COLO829 (cell line): Measurements from ENCODE around the gene PDPK1.
A peak's percentile ranks its signal among the peaks of the same experiment; 100 is the strongest.
"Not testable (repeated sequence)": the region's sequence is repeated elsewhere in the genome, so short reads cannot be mapped to it uniquely, and the experiment has no call there.

Experiments used
- DNase-seq: peaks from one replicate; pipeline ENCODE4 v3.0.0; 2012; ENCODE audit warnings: low spot score

The PDPK1 gene

GRCh38 chr16:2587891-2588565 lies 50.2 kb downstream of the PDPK1 start:
- DNase-seq: no peak

- DNase-seq: no peak
Observed at GRCh38 chr16:2591476-2592240, 53.8 kb downstream of the PDPK1 start.

- DNase-seq: no peak
Observed at GRCh38 chr16:2592786-2593185, 55.0 kb downstream of the PDPK1 start.

- no peak for DNase-seq
Observed at GRCh38 chr16:2595393-2596205, 57.8 kb downstream of the PDPK1 start.

GRCh38 chr16:2596747-2597559 lies 59.1 kb downstream of the PDPK1 start:
- no peak for DNase-seq

- no peak for DNase-seq
Observed at GRCh38 chr16:2597560-2597902, 59.7 kb downstream of the PDPK1 start.

GRCh38 chr16:2598133-2598641 lies 60.4 kb downstream of the PDPK1 start:
- DNase-seq: no peak

- no peak for DNase-seq
Observed at GRCh38 chr16:2598723-2599122, 60.9 kb downstream of the PDPK1 start.

- DNase-seq: not testable (repeated sequence)
Observed at GRCh38 chr16:2599165-2599564, 61.3 kb downstream of the PDPK1 start.

- DNase-seq: not testable (repeated sequence)
Observed at GRCh38 chr16:2599785-2600184, 62.0 kb downstream of the PDPK1 start.

- DNase-seq: not testable (repeated sequence)
Observed at GRCh38 chr16:2601301-2602025, 63.6 kb downstream of the PDPK1 start.

GRCh38 chr16:2602175-2602574 lies 64.4 kb downstream of the PDPK1 start:
- not testable (repeated sequence) for DNase-seq

- peak; percentile 99 for DNase-seq
Observed at GRCh38 chr16:2603165-2604015, 65.6 kb downstream of the PDPK1 start.

GRCh38 chr16:2604016-2604369 lies 66.2 kb downstream of the PDPK1 start:
- not testable (repeated sequence) for DNase-seq

- not testable (repeated sequence) for DNase-seq
Observed at GRCh38 chr16:2606820-2607219, 69.0 kb downstream of the PDPK1 start.

GRCh38 chr16:2609345-2609744 lies 71.5 kb downstream of the PDPK1 start:
- DNase-seq: not testable (repeated sequence)

GRCh38 chr16:2609827-2610470 lies 72.1 kb downstream of the PDPK1 start:
- DNase-seq: no peak

- DNase-seq: no peak
Observed at GRCh38 chr16:2610781-2611498, 73.1 kb downstream of the PDPK1 start.

- DNase-seq: no peak
Observed at GRCh38 chr16:2611499-2611862, 73.7 kb downstream of the PDPK1 start.
